Measurements from ENCODE around the gene IL23R. TPM values are rescaled to one million over a fixed set of nuclear protein-coding genes. Genes with fewer than 3 reads are reported as not detected.

The IL23R gene
- not detected for polyA plus RNA-seq (2012; ENCODE audit: insufficient read length, low read depth)

DNA sequence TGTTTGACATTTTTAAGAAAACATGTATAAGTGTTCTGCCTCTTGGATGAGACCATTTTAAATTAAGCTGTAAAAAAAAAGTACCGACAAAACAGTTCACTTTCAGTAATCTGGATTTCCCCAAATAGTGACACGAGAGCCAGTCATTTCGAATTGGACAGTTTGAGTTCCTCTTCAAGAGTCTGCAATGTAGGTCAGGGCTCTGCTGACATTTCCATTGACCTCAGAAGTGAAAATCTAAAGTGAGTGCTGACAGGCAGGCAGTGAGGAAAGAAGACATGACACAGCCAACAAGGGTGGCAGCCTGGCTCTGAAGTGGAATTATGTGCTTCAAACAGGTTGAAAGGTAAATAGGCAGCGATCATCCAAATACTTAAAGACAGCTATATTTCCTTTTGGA, at the start of gene IL23R:
Gene IL23R (plus strand): TSS at position 259 of the 400 bp plus-strand sequence. CDS start 1,667 bp downstream, outside the sequence.
- no peak for TF ChIP-seq FOXP2 (optimal IDR thresholded peaks at IDR 0.05; ENCODE audit: borderline replicate concordance, extremely low read depth, extremely low read length, insufficient read depth)
- TF ChIP-seq POLR2AphosphoS5 (IDR thresholded peaks at IDR 0.05; ENCODE audit: low read depth, low read length) = no peak
- TF ChIP-seq SIN3A (IDR thresholded peaks at IDR 0.05; ENCODE audit: borderline replicate concordance, insufficient read depth, low read length) = no peak
- no peak for TF ChIP-seq TAF1 (IDR thresholded peaks at IDR 0.05; ENCODE audit: borderline replicate concordance, insufficient read depth, low read length)
- TF ChIP-seq, protein P1, sequence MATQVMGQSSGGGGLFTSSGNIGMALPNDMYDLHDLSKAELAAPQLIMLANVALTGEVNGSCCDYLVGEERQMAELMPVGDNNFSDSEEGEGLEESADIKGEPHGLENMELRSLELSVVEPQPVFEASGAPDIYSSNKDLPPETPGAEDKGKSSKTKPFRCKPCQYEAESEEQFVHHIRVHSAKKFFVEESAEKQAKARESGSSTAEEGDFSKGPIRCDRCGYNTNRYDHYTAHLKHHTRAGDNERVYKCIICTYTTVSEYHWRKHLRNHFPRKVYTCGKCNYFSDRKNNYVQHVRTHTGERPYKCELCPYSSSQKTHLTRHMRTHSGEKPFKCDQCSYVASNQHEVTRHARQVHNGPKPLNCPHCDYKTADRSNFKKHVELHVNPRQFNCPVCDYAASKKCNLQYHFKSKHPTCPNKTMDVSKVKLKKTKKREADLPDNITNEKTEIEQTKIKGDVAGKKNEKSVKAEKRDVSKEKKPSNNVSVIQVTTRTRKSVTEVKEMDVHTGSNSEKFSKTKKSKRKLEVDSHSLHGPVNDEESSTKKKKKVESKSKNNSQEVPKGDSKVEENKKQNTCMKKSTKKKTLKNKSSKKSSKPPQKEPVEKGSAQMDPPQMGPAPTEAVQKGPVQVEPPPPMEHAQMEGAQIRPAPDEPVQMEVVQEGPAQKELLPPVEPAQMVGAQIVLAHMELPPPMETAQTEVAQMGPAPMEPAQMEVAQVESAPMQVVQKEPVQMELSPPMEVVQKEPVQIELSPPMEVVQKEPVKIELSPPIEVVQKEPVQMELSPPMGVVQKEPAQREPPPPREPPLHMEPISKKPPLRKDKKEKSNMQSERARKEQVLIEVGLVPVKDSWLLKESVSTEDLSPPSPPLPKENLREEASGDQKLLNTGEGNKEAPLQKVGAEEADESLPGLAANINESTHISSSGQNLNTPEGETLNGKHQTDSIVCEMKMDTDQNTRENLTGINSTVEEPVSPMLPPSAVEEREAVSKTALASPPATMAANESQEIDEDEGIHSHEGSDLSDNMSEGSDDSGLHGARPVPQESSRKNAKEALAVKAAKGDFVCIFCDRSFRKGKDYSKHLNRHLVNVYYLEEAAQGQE (IDR thresholded peaks at IDR 0.05; ENCODE audit: insufficient read depth in 1 of 2, low read depth in 2 of 2, low read length in 2 of 2) = no peak

DNA sequence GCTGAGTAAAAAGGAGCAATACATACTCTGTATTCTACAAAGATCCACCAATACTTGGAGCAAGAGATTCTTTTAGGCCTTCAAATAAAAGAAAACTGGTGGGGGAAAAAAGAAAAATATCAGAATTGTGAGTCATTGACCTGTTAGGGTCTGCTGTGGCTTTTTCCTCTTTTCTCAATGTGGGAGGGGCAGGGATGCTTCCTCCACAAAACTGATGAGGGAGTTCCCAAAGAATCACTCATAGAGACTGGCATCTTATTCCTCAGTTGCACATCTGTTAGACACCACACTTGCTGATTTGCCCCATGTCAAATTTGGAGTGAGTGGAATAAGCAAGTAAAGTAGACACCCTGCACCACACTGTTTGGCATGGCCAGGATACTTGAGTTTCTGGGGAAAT, 48.1 kb upstream of the IL23R start:
- TF ChIP-seq, protein P1 (IDR thresholded peaks at IDR 0.05; ENCODE audit: insufficient read depth in 1 of 2, low read depth in 2 of 2, low read length in 2 of 2) = no peak
- TF ChIP-seq FOXP2 (optimal IDR thresholded peaks at IDR 0.05; ENCODE audit: borderline replicate concordance, extremely low read depth, extremely low read length, insufficient read depth) (no peak), SIN3A (IDR thresholded peaks at IDR 0.05; ENCODE audit: borderline replicate concordance, insufficient read depth, low read length) (no peak), TAF1 (IDR thresholded peaks at IDR 0.05; ENCODE audit: borderline replicate concordance, insufficient read depth, low read length) (no peak), POLR2AphosphoS5 (IDR thresholded peaks at IDR 0.05; ENCODE audit: low read depth, low read length) (no peak)

GRCh38 chr1:67118646-67119045, 47.6 kb upstream of the IL23R start:
- TF ChIP-seq SIN3A (IDR thresholded peaks at IDR 0.05; ENCODE audit: borderline replicate concordance, insufficient read depth, low read length) (no peak), FOXP2 (optimal IDR thresholded peaks at IDR 0.05; ENCODE audit: borderline replicate concordance, extremely low read depth, extremely low read length, insufficient read depth) (no peak), POLR2AphosphoS5 (IDR thresholded peaks at IDR 0.05; ENCODE audit: low read depth, low read length) (no peak), TAF1 (IDR thresholded peaks at IDR 0.05; ENCODE audit: borderline replicate concordance, insufficient read depth, low read length) (no peak)
- TF ChIP-seq, protein P1 (IDR thresholded peaks at IDR 0.05; ENCODE audit: insufficient read depth in 1 of 2, low read depth in 2 of 2, low read length in 2 of 2) = no peak

DNA sequence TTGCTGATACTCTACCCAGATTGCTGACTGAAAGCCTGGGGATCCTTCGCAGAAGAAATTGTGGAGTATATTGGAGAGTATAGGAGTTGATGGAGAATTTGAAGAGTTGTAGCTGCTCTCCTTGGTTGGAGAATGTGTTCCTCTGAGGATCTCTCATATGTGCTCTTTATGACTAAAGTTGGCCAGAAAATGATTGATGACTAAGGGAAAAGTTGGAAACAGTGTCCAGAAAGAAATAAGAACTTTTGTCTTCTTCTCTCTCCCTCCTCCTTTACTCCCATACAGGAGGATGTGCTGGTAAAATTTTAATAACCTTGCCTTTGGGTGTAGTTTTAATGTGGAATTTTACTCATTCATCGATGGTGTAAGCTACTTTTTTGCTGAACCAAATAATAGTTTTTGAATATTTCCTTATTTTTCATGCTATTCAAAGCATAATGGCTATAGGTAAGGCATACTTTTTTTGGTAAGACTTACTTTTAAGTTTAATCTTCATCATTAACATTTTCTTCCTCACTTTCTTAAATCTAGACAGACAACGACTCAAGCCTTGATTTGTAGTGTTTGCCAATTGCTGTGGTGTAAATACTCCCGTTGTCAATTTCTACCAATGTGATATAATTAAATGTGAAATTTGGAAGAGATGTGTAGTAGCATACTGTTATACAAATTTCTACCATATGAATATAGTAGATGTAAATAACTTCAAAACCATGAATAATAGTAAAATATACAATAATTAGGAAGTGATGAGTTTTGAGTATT, 45.2 kb upstream of the IL23R start:
- no peak for TF ChIP-seq POLR2AphosphoS5 (IDR thresholded peaks at IDR 0.05; ENCODE audit: low read depth, low read length)
- no peak for TF ChIP-seq TAF1 (IDR thresholded peaks at IDR 0.05; ENCODE audit: borderline replicate concordance, insufficient read depth, low read length)
- TF ChIP-seq SIN3A (IDR thresholded peaks at IDR 0.05; ENCODE audit: borderline replicate concordance, insufficient read depth, low read length) = no peak
- TF ChIP-seq FOXP2 (optimal IDR thresholded peaks at IDR 0.05; ENCODE audit: borderline replicate concordance, extremely low read depth, extremely low read length, insufficient read depth) = no peak
- TF ChIP-seq, protein P1 (IDR thresholded peaks at IDR 0.05; ENCODE audit: insufficient read depth in 1 of 2, low read depth in 2 of 2, low read length in 2 of 2) = no peak
